GM18505 (cell line): ENCODE measurements around the gene TAF12.
"Not testable (repeated sequence)": the region's sequence is repeated elsewhere in the genome, so short reads cannot be mapped to it uniquely, and the experiment has no call there.

Experiments
- ATAC-seq: cut with Tn5 transposase; IDR thresholded peaks from one replicate; pipeline ENCODE4 v1.9.1; 2021; ENCODE audit not compliant: unreplicated experiment
- POLR2A ChIP-seq: IDR thresholded peaks from 4 replicates; pipeline ENCODE4 v1.6.1; 2011; ENCODE audit warnings: borderline replicate concordance; ENCODE audit not compliant: insufficient read depth, insufficient read length; ENCODE audit errors: extremely low read depth

TAF12 gene

GRCh38 chr1:28648474-28649198, 5.8 kb upstream of the TAF12 start, which contains the start of gene RNU11:
Gene RNU11, plus strand, starts transcription at chr1:28648600.
- peak; percentile 60 for ATAC-seq
- TF ChIP-seq POLR2A: peak; percentile 100

- TF ChIP-seq POLR2A: no peak
- ATAC-seq: peak; percentile 69
Observed at GRCh38 chr1:28648008-28648473, 5.2 kb upstream of the TAF12 start.

GRCh38 chr1:28646040-28646439, 3.2 kb upstream of the TAF12 start:
- no peak for ATAC-seq
- no peak for TF ChIP-seq POLR2A

GRCh38 chr1:28645406-28645805, 2.5 kb upstream of the TAF12 start:
- not testable (repeated sequence) for ATAC-seq

- ATAC-seq: no peak
- no peak for TF ChIP-seq POLR2A
Observed at GRCh38 chr1:28644494-28644893, 1.6 kb upstream of the TAF12 start.

GRCh38 chr1:28642056-28642846, 616 bp downstream of the TAF12 start:
- peak; percentile 2 for ATAC-seq
- no peak for TF ChIP-seq POLR2A

GRCh38 chr1:28640766-28641165, 2.1 kb downstream of the TAF12 start:
- ATAC-seq: no peak
- no peak for TF ChIP-seq POLR2A

- no peak for TF ChIP-seq POLR2A
- ATAC-seq: no peak
Observed at GRCh38 chr1:28632560-28632959, 10.3 kb downstream of the TAF12 start.

GRCh38 chr1:28631713-28632112, 11.2 kb downstream of the TAF12 start:
- ATAC-seq: no peak

GRCh38 chr1:28613175-28613574, 29.7 kb downstream of the TAF12 start:
- TF ChIP-seq POLR2A: no peak
- ATAC-seq: no peak

More at GRCh38 chr1:28631713-28632112, 11.2 kb downstream of the TAF12 start:
- TF ChIP-seq POLR2A: no peak

GRCh38 chr1:28606771-28607170, 36.1 kb downstream of the TAF12 start:
- no peak for TF ChIP-seq POLR2A
- ATAC-seq: no peak

GRCh38 chr1:28604962-28605361, 37.9 kb downstream of the TAF12 start:
- TF ChIP-seq POLR2A: no peak
- no peak for ATAC-seq

GRCh38 chr1:28604411-28604810, 38.5 kb downstream of the TAF12 start:
- TF ChIP-seq POLR2A: no peak
- no peak for ATAC-seq

- TF ChIP-seq POLR2A: no peak
- ATAC-seq: no peak
Observed at GRCh38 chr1:28602536-28603439, 40.1 kb downstream of the TAF12 start.

GRCh38 chr1:28601696-28602095, 41.2 kb downstream of the TAF12 start:
- TF ChIP-seq POLR2A: no peak
- ATAC-seq: no peak

GRCh38 chr1:28596276-28596675, 46.6 kb downstream of the TAF12 start:
- ATAC-seq: not testable (repeated sequence)
